HG03571 (cell line): ENCODE results near the gene SYT2.
"Not testable (repeated sequence)": the region's sequence is repeated elsewhere in the genome, so short reads cannot be mapped to it uniquely, and the experiment has no call there.

Source experiments
- ATAC-seq: cut with Tn5 transposase; IDR thresholded peaks from one replicate; pipeline ENCODE4 v1.9.1; 2021; ENCODE audit not compliant: unreplicated experiment

Gene SYT2

DNA sequence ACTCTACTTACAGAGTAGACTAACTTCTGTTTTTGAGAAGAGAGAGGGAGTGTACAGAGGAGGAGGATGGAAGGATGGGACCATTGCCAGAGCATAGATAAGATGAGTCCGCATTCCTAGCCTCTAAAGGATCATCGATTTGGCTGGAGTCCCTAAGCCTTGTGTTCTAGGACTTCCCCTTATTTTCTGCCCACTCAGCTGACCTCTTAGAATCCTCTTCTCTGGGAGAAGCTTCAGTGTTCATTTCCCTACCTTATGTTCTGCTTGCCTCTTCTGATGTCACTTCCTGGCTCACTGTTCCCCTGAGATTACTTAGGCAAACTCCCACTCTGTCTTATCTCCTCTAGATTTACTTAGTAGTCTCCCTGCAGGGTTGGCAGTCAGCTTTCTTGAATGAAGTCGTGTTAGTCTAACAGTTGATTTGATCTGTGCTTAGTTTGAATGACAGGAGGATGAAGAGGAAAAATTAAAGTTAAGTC, 156.7 kb downstream of the SYT2 start:
- peak; percentile 40 for ATAC-seq

DNA sequence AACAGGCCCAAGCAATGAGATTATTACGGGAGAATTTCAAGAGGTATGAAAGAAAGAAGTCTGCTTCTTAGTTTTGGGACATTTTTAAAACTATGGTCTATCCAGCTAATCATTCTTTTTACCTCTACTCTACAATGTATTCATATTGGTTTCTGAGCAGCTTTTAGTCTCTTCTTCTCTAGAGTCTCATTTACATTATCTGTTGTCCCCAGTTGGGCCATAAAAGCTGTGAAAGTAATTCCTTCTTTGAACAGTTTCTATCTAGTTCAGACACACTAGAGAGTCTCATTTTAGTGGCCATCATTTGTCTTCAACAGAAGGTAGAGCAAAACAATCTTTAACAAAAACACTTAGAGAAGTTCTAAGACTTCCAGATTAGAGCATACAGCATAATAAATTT, 157.2 kb downstream of the SYT2 start:
- not testable (repeated sequence) for ATAC-seq

DNA sequence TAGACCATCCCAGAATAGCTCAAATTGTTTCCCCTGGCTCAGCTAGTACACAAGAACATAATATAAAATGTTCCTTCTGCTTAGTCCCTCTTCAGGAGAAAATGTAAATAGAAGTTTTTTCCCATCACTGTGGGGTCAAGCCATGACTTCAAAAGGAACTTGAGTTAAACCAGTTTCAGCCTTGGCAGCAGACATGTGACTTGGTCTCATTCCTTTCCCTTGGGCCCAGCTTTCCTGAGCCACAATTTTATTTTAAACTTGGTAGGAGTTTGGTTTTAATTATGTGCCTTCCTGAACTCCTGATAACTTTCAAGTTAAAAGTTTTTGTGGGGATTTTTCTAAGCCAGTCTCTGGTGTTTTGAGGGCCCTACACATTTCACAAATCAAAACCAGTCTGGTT, 157.6 kb downstream of the SYT2 start:
- not testable (repeated sequence) for ATAC-seq

DNA sequence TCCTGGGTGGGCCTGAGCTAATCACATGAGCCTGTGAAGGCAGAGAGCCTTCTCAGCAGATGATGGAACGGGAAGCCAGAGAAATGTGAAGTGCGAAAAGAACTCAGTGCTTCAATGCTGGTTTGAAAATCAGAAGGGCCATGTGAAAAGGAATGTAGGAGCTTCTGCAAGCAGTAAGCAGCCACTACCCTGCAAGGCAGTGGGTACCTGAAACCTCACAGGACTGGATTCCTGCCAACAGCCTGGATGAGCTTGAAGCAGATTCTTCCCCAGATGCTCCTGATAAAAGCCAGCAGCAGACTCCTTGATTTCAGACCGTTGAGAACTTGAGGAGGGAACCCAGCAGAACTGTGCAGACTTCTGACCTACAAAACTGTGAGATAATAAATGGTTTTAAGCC, 158.6 kb downstream of the SYT2 start:
- no peak for ATAC-seq

- not testable (repeated sequence) for ATAC-seq
These were observed 160.2 kb downstream of the SYT2 start for GRCh38 chr1:202550088-202550487.

DNA sequence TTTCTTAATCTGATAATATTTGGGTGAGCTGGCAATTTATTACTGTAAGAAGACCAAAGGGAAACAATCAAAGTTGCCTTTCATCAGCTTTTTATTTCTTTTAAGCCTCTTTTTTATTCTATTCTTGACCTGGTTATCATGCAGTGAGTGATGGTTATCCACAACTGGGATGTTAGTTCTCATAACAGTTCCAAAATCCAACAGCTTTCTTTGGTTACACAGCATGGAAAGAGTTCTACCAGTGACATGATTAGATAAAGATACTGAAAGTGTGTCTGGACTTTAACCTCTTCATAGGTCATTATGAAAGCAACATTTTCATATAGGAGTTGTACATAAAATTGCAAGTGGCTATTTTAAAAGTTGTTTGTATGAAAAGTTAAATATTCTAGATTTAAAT, 163.0 kb downstream of the SYT2 start:
- ATAC-seq = no peak

- ATAC-seq = peak; percentile 84
These were observed 163.5 kb downstream of the SYT2 start for GRCh38 chr1:202546796-202547195.

GRCh38 chr1:202546377-202546776, 163.9 kb downstream of the SYT2 start:
- ATAC-seq = peak; percentile 15

DNA sequence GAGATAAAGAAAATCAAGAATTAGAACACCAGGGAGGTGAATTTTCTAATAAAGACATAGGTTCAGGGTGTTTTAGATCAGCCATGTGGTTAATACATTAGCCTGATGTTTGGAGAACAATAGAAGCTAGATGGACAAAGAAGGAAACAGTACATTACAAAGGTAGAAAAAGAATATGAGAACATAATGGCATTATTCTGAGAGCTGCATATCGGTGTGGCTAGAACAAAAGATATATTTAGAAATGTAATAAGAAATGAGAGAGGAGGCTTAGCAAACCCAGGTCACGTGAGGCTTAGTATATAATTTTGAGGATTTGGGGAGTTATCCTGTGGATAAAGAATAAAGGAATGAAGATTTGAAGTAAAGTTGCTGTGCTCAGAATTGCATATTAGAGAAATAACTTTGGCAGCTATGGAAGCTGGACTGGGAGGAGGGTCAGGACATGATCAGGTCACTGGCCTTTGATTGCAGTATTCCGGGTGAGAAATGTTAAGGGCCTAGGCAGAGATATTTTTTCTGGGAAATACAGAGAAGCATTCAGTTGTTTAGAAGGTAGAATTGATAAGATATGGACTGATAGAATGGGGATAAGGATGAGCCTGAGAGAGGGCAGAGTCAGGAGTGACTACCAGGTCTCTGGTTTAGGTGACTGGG, 164.5 kb downstream of the SYT2 start:
- not testable (repeated sequence) for ATAC-seq

DNA sequence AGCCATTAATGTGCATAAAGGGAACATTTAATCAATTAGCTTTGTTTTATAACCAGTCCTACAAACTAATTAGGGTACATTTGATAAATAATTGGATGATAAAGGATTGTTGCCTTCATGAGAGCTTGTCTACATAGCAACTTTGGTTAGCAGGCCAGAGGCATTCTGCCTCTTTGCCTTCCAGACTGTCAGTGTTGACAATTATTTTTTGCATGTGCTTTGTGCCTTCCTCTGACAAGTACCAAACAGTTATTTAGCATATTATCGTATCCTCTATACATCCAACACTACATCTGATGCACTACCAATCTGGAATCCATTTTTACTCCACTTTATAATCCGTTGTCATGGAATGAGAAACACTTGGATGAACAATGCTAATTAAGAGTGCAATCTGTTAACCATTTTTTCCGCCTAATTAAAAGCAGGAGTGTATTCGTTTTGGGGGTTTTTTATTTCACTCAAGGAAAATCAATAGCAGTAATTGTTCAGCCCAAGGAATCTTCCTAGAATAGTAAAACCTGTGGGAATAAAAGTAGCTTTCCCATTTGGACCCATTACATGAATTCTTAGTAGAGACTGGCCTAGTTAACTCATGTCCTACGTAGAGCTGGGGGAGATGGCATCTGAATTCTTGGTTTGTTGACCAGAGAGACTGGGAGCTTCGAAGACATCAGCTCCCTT, 165.3 kb downstream of the SYT2 start:
- not testable (repeated sequence) for ATAC-seq

GRCh38 chr1:202543537-202543936, 166.7 kb downstream of the SYT2 start:
- not testable (repeated sequence) for ATAC-seq

DNA sequence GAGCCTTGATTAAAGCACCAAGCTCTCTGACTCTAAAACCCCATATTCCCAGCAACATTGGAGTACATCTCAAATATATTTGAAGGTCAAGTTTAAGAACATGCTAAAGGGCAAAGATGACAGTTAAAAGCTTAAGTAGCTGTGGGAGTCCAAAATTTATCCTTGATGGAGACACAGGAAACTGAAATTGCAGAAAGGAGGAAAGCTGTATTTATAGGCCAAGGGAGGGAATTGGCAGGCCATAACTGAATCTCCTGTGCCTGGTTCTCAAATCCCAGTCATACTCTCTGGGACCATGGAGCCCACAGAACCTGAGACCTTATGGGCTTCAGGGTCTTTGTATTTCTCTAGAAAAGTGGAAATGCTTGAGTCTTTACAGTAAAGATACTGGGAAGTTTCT, 167.8 kb downstream of the SYT2 start:
- ATAC-seq = not testable (repeated sequence)

- not testable (repeated sequence) for ATAC-seq
These were observed 169.4 kb downstream of the SYT2 start for GRCh38 chr1:202540858-202541257.
